HEK293 (cell line): ENCODE data around the gene CBR1.
A peak's percentile ranks its signal among the peaks of the same experiment; 100 is the strongest.
"Not testable (repeated sequence)": the region's sequence is repeated elsewhere in the genome, so short reads cannot be mapped to it uniquely, and the experiment has no call there.

ENCODE experiments used
- CTCF ChIA-PET: fragments of 350-600 bp; formaldehyde crosslinking; extraction: SDS; loops from one replicate; lab custom pipeline; 2021; ENCODE audit warnings: antibody characterized with exemption; lab: Yijun Ruan, JAX
- POLR2A ChIA-PET: fragments of 300-600 bp; formaldehyde crosslinking; extraction: SDS; loops from one replicate; lab custom pipeline; 2020; ENCODE audit warnings: antibody characterized with exemption, inconsistent platforms; lab: Yijun Ruan, JAX
- H3K27ac ChIP-seq: fragments of 200-500 bp; sonication (Bioruptor generic); 2 replicates; pipeline ENCODE4 v1.5.1; 2014; ENCODE audit warnings: low read depth, low read length, control low read depth, inconsistent platforms; ENCODE audit errors: extremely low read depth
- H3K36me3 ChIP-seq, 2 experiments: fragments of 200-500 bp in 1 of 2; sonication (Bioruptor generic) in 1 of 2; 1 replicate in 1 of 2; 2 replicates in 1 of 2; pipeline ENCODE4 v1.5.1; 2014 to 2017; ENCODE audit warnings: inconsistent platforms in 2 of 2, low read length in 2 of 2; ENCODE audit not compliant: control insufficient read depth in 2 of 2, insufficient read depth in 1 of 2
- H3K4me1 ChIP-seq: fragments of 200-500 bp; sonication (Bioruptor generic); 2 replicates; pipeline ENCODE4 v1.5.1; 2014; ENCODE audit warnings: mild to moderate bottlenecking, low read length, inconsistent platforms; ENCODE audit not compliant: control insufficient read depth, insufficient read depth
- H3K4me3 ChIP-seq: 2 replicates; pipeline ENCODE4 v1.5.1; 2011; ENCODE audit warnings: low read depth, mild to moderate bottlenecking, control low read depth, low read length, moderate library complexity
- H3K9me3 ChIP-seq: fragments of 200-500 bp; sonication (Bioruptor generic); 2 replicates; pipeline ENCODE4 v1.5.1; 2014; ENCODE audit warnings: low read depth, low read length, inconsistent platforms; ENCODE audit not compliant: control insufficient read depth, insufficient read depth
- BCL11A ChIP-seq: fragments of 450-650 bp; formaldehyde crosslinking; IDR thresholded peaks from 2 replicates; pipeline ENCODE4 v1.5.1; 2016; ENCODE audit warnings: low read depth, missing biosample characterization, missing genetic modification characterization
- BCL11B ChIP-seq: fragments of 450-650 bp; formaldehyde crosslinking; IDR thresholded peaks from 2 replicates; pipeline ENCODE4 v1.5.1; 2016; ENCODE audit warnings: low read depth, missing biosample characterization, missing genetic modification characterization
- RBAK ChIP-seq: fragments of 450-650 bp; formaldehyde crosslinking; IDR thresholded peaks from 2 replicates; pipeline ENCODE4 v1.5.1; 2016; ENCODE audit warnings: missing biosample characterization, missing genetic modification characterization
- SCRT2 ChIP-seq: fragments of 450-650 bp; formaldehyde crosslinking; IDR thresholded peaks from 2 replicates; pipeline ENCODE4 v1.5.1; 2016; ENCODE audit warnings: missing biosample characterization, missing genetic modification characterization
- WT1 ChIP-seq: fragments of 450-650 bp; formaldehyde crosslinking; IDR thresholded peaks from 2 replicates; pipeline ENCODE4 v1.5.1; 2016; ENCODE audit warnings: missing biosample characterization, missing genetic modification characterization
- ZBTB8A ChIP-seq: fragments of 450-650 bp; formaldehyde crosslinking; IDR thresholded peaks from 2 replicates; pipeline ENCODE4 v1.5.1; 2016; ENCODE audit warnings: missing biosample characterization, missing genetic modification characterization
- ZFP3 ChIP-seq: fragments of 450-650 bp; formaldehyde crosslinking; IDR thresholded peaks from 2 replicates; pipeline ENCODE4 v1.5.1; 2016; ENCODE audit warnings: low read depth, missing biosample characterization, missing genetic modification characterization
- ZFP41 ChIP-seq: fragments of 450-650 bp; formaldehyde crosslinking; IDR thresholded peaks from 2 replicates; pipeline ENCODE4 v1.5.1; 2016; ENCODE audit warnings: missing biosample characterization, missing genetic modification characterization, borderline replicate concordance
- ZNF10 ChIP-seq: fragments of 450-650 bp; formaldehyde crosslinking; IDR thresholded peaks from 2 replicates; pipeline ENCODE4 v1.5.1; 2017; ENCODE audit warnings: missing biosample characterization, missing genetic modification characterization
- ZNF140 ChIP-seq: fragments of 450-650 bp; formaldehyde crosslinking; IDR thresholded peaks from 2 replicates; pipeline ENCODE4 v1.5.1; 2016; ENCODE audit warnings: missing biosample characterization, missing genetic modification characterization
- ZNF302 ChIP-seq: fragments of 450-650 bp; formaldehyde crosslinking; IDR thresholded peaks from 2 replicates; pipeline ENCODE4 v1.5.1; 2016; ENCODE audit warnings: missing biosample characterization, missing genetic modification characterization, low read depth
- ZNF529 ChIP-seq: fragments of 450-650 bp; formaldehyde crosslinking; IDR thresholded peaks from 2 replicates; pipeline ENCODE4 v1.5.1; 2017; ENCODE audit warnings: missing genetic modification characterization, missing biosample characterization; ENCODE audit not compliant: insufficient replicate concordance
- ZNF560 ChIP-seq: fragments of 450-650 bp; formaldehyde crosslinking; IDR thresholded peaks from 2 replicates; pipeline ENCODE4 v1.5.1; 2017; ENCODE audit warnings: missing biosample characterization, missing genetic modification characterization, borderline replicate concordance
- ZNF701 ChIP-seq: fragments of 450-650 bp; formaldehyde crosslinking; IDR thresholded peaks from 2 replicates; pipeline ENCODE4 v1.5.1; 2016; ENCODE audit warnings: missing biosample characterization, missing genetic modification characterization
- TF ChIP-seq, protein P1 (sequence below): fragments of 450-650 bp; formaldehyde crosslinking; IDR thresholded peaks from 2 replicates; pipeline ENCODE4 v1.5.1; 2017; ENCODE audit warnings: missing biosample characterization, missing genetic modification characterization
- TF ChIP-seq, protein P2 (sequence below): sonication (generic); formaldehyde crosslinking; IDR thresholded peaks from 2 replicates; pipeline ENCODE4 v1.8.1; 2022; ENCODE audit warnings: mild to moderate bottlenecking, moderate library complexity, missing genetic modification reagents
- TF ChIP-seq, protein P3 (sequence below): fragments of 450-650 bp; formaldehyde crosslinking; IDR thresholded peaks from 2 replicates; pipeline ENCODE4 v1.5.1; 2017; ENCODE audit warnings: missing biosample characterization, missing genetic modification characterization
- TF ChIP-seq, protein P4 (sequence below): fragments of 450-650 bp; formaldehyde crosslinking; conservative IDR thresholded peaks from 2 replicates; pipeline ENCODE4 v1.5.1; 2016; ENCODE audit warnings: low read depth, missing biosample characterization, missing genetic modification characterization

CBR1 gene

DNA sequence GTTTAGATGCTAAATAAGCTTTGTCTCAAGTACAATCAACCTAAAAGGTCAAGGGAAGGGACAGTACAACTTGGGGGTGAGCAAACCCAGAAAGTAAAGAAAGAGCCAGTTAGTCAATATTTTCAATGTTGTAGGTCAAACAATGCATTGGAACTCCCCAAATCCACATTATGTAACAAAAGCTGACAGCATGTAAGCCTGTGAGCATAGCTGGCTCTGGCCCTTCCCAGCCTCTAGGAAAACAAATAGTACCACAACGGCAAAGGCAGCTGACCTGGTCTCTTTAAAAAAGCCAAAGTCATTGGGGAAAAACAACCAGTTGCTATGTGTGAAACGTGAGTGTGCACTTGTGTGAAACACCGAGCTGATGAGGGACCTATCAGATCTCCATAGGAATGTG is 3.4 kb downstream of the CBR1 start:
- H3K36me3 ChIP-seq, result peaks cover 8 to 28% of the 10 kb centered on the region in 2 experiments; a peak in 2 of 3 replicates
- ChIA-PET POLR2A (interaction anchor here (1.7 kb wide), 1 partner anchor 13 kb away, joined by 9 read pairs; the partner anchor contains the start of gene SETD4), CTCF (interaction anchor here (0.5 to 1.5 kb wide), 8 partner anchors 12 to 1999 kb away, joined by 3 to 6 read pairs (median 4); partner anchors contain the start of genes MRPS6, SETD4 and SLC5A3)
- no peak overlapping the region for H3K27ac ChIP-seq
- no peaks in the 10 kb centered on the region for H3K4me1 ChIP-seq
- TF ChIP-seq, protein P1, sequence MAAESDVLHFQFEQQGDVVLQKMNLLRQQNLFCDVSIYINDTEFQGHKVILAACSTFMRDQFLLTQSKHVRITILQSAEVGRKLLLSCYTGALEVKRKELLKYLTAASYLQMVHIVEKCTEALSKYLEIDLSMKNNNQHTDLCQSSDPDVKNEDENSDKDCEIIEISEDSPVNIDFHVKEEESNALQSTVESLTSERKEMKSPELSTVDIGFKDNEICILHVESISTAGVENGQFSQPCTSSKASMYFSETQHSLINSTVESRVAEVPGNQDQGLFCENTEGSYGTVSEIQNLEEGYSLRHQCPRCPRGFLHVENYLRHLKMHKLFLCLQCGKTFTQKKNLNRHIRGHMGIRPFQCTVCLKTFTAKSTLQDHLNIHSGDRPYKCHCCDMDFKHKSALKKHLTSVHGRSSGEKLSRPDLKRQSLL (tag by site-specific recombination), result no peak
- TF ChIP-seq SCRT2 (tag by site-specific recombination), result peak; percentile 65; the same call in 1 of the 2 replicates
- TF ChIP-seq, all 188 proteins: peak for 1
- no peak overlapping the region for H3K4me3 ChIP-seq
- H3K9me3 ChIP-seq, result no peaks in the 10 kb centered on the region

DNA sequence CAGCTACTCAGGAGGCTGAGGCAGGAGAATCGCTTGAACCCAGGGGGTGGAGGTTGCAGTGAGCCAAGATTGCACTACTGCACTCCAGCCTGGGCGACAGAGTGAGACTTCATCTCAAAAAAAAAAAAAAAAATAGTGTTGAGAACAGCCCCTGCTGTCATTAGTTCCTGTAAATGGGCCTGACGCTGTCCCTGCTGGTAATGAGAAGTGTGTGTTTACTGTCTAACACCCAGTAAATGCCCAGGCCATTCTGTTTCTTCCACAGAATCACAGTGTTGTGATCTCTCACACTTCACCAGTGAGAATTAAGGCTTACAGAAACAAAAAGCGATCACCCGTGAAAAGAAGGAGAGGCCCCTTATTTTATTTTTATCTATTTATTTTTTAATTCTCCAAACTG is 4.1 kb downstream of the CBR1 start:
- not testable (repeated sequence) for H3K27ac ChIP-seq, H3K4me1 ChIP-seq, H3K9me3 ChIP-seq, H3K4me3 ChIP-seq
- peaks cover 8 to 28% of the 10 kb centered on the region in 2 experiments; a peak in 2 of 3 replicates for H3K36me3 ChIP-seq
- ChIA-PET POLR2A (interaction anchor here (1.7 kb wide), 1 partner anchor 14 kb away, joined by 9 read pairs; the partner anchor contains the start of gene SETD4), CTCF (interaction anchor here (0.9 to 1.5 kb wide), 3 partner anchors 11 to 31 kb away, joined by 3 to 4 read pairs (median 3); partner anchors contain the start of gene SETD4)

DNA sequence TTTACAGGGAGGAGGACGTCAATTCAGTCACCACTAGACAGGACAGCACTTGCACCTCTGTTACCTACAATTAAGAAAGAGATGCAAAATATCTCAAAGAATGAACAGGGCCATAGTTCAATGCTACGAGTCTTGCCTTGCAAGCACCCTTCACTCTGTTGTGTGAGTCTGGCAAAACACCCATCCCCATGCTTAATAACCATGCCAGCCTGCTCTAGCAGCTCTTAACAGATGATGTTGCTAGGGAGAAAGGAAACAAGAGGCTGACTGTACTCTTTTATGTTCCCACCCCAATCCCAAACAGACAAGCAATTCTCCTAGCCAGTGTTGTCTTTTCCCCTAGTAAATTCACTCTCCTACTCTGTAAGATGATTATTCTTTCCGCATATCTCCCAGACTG is 5.3 kb downstream of the CBR1 start:
- TF ChIP-seq, protein P2, sequence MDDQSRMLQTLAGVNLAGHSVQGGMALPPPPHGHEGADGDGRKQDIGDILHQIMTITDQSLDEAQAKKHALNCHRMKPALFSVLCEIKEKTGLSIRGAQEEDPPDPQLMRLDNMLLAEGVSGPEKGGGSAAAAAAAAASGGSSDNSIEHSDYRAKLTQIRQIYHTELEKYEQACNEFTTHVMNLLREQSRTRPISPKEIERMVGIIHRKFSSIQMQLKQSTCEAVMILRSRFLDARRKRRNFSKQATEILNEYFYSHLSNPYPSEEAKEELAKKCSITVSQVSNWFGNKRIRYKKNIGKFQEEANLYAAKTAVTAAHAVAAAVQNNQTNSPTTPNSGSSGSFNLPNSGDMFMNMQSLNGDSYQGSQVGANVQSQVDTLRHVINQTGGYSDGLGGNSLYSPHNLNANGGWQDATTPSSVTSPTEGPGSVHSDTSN, result no peak
- TF ChIP-seq ZNF302 (tag by site-specific recombination), result no peak
- no peak for TF ChIP-seq BCL11B (tag by site-specific recombination)
- TF ChIP-seq ZNF140 (tag by site-specific recombination), result no peak
- TF ChIP-seq RBAK, result no peak
- TF ChIP-seq, protein P3, sequence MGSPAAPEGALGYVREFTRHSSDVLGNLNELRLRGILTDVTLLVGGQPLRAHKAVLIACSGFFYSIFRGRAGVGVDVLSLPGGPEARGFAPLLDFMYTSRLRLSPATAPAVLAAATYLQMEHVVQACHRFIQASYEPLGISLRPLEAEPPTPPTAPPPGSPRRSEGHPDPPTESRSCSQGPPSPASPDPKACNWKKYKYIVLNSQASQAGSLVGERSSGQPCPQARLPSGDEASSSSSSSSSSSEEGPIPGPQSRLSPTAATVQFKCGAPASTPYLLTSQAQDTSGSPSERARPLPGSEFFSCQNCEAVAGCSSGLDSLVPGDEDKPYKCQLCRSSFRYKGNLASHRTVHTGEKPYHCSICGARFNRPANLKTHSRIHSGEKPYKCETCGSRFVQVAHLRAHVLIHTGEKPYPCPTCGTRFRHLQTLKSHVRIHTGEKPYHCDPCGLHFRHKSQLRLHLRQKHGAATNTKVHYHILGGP, result no peak
- TF ChIP-seq ZFP3 (tag by site-specific recombination), result no peak
- H3K4me1 ChIP-seq, result no peaks in the 10 kb centered on the region
- H3K4me3 ChIP-seq, result no peak overlapping the region
- ChIA-PET POLR2A (interaction anchor here (1.0 kb wide), 1 partner anchor 15 kb away, joined by 3 read pairs; no protein-coding TSS in a partner anchor), CTCF (interaction anchor here (1.0 kb wide), 1 partner anchor 21 kb away, joined by 4 read pairs; no protein-coding TSS in a partner anchor)
- no peaks in the 10 kb centered on the region for H3K9me3 ChIP-seq
- no peak overlapping the region for H3K27ac ChIP-seq
- H3K36me3 ChIP-seq, result peaks cover 8 to 28% of the 10 kb centered on the region in 2 experiments; a peak in 2 of 3 replicates

DNA sequence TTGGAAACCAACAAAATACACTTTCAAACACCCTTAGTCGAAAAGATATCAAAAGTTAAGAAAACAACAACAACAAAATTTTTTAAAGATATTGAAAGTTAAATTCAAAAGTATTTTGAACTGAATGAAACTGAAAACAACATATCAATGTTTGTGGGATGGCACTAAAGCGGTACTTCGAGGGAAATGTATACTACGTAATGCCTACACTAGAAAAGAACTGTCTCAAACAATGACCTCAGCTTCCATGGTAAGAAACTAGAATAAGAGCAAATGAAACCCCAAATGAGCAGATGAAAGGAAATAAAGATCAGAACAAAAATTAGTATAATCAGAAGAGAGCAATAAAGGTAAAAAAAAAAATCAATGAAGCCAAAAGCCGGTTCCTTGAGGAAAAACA is 6.1 kb downstream of the CBR1 start:
- Histone ChIP-seq H3K9me3 (no peaks in the 10 kb centered on the region), H3K27ac (no peak overlapping the region), H3K4me3 (no peak overlapping the region), H3K36me3 (peaks cover 8 to 26% of the 10 kb centered on the region in 2 experiments; a peak in 2 of 3 replicates), H3K4me1 (no peaks in the 10 kb centered on the region)
- CTCF ChIA-PET, result interaction anchor here (1.7 kb wide), 1 partner anchor 37 kb away, joined by 5 read pairs; no protein-coding TSS in a partner anchor
- POLR2A ChIA-PET, result interaction anchor here (0.6 kb wide), 1 partner anchor 46 kb away, joined by 3 read pairs; no protein-coding TSS in a partner anchor
- TF ChIP-seq WT1 (tag by site-specific recombination) (no peak), ZFP41 (tag by site-specific recombination) (no peak), ZNF560 (tag by site-specific recombination) (no peak), ZNF10 (tag by site-specific recombination) (no peak), ZNF529 (no peak), ZNF701 (tag by site-specific recombination) (no peak), BCL11A (tag by site-specific recombination) (no peak), ZBTB8A (tag by site-specific recombination) (no peak)
- TF ChIP-seq, protein P4, sequence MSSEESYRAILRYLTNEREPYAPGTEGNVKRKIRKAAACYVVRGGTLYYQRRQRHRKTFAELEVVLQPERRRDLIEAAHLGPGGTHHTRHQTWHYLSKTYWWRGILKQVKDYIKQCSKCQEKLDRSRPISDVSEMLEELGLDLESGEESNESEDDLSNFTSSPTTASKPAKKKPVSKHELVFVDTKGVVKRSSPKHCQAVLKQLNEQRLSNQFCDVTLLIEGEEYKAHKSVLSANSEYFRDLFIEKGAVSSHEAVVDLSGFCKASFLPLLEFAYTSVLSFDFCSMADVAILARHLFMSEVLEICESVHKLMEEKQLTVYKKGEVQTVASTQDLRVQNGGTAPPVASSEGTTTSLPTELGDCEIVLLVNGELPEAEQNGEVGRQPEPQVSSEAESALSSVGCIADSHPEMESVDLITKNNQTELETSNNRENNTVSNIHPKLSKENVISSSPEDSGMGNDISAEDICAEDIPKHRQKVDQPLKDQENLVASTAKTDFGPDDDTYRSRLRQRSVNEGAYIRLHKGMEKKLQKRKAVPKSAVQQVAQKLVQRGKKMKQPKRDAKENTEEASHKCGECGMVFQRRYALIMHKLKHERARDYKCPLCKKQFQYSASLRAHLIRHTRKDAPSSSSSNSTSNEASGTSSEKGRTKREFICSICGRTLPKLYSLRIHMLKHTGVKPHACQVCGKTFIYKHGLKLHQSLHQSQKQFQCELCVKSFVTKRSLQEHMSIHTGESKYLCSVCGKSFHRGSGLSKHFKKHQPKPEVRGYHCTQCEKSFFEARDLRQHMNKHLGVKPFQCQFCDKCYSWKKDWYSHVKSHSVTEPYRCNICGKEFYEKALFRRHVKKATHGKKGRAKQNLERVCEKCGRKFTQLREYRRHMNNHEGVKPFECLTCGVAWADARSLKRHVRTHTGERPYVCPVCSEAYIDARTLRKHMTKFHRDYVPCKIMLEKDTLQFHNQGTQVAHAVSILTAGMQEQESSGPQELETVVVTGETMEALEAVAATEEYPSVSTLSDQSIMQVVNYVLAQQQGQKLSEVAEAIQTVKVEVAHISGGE (tag by site-specific recombination), result no peak
